Mucosa of descending colon (tissue), 3 donors: ENCODE results near the gene YLPM1. TPM values are rescaled to one million over a fixed set of nuclear protein-coding genes. Genes with fewer than 3 reads are reported as not detected.

ENCODE experiments used
- ATAC-seq: fragments of 200-7000 bp; cut with Tn5 transposase; one replicate; pipeline ENCODE4 v1.9.1; 2020; ENCODE audit warnings: mild to moderate bottlenecking, moderate library complexity
- DNase-seq, 3 donors: peaks; one replicate each; pipeline ENCODE4 v3.0.0-alpha.2; 2020
- H3K36me3 ChIP-seq: fragments of 200-600 bp; one replicate; pipeline ENCODE4 v1.8.0; 2021; ENCODE audit warnings: low read depth, mild to moderate bottlenecking
- H3K4me1 ChIP-seq: fragments of 200-600 bp; one replicate; pipeline ENCODE4 v1.8.0; 2021; ENCODE audit warnings: low read depth, mild to moderate bottlenecking
- H3K4me3 ChIP-seq: fragments of 200-600 bp; one replicate; pipeline ENCODE4 v1.8.0; 2021; ENCODE audit warnings: mild to moderate bottlenecking
- H3K9me3 ChIP-seq: fragments of 200-600 bp; one replicate; pipeline ENCODE4 v1.8.0; 2021; ENCODE audit warnings: mild to moderate bottlenecking
- CTCF ChIP-seq: fragments of 200-600 bp; IDR thresholded peaks from one replicate; pipeline ENCODE4 v1.8.0; 2022; ENCODE audit warnings: antibody characterized with exemption, mild to moderate bottlenecking
- intact Hi-C, 2 donors: fragments of 100-400 bp; cut with DNase I in 1 of 2; cut with micrococcal nuclease in 1 of 2; formaldehyde crosslinking; loops; one replicate each; pipeline versions ENCODE4 v1.11.0 to v1.11.1; 2022; cut with DNase I, micrococcal nuclease
- total RNA-seq, 3 donors: library from RNA; stranded (reverse); fragmentation: NEBNext Ultra II Directional in 2 of 3; extraction: Animal tissue kit (Norgen Biotek cat#: 25700) in 2 of 3; gene quantifications; one replicate each; pipeline versions ENCODE4 v1.2.1 to v1.2.4, GENCODE V29; 2021 to 2023
- donor health status: DM: no; HTN: no; CAD: no; lungs with moderate emphysema.
- donor health status: DM: no; HTN: no; CAD: no.
- donor health status: DM: no; HTN: yes; CAD: no.

Gene YLPM1
- total RNA-seq, 3 donors from 2014 or later = 42.1 to 59.7 (median 48.9) TPM

- DNase-seq (no peak), ATAC-seq (no peak)
- no peak for TF ChIP-seq CTCF
- Histone ChIP-seq H3K36me3 (no peaks in the 10 kb centered on the region), H3K4me1 (no peaks in the 10 kb centered on the region), H3K9me3 (no peaks in the 10 kb centered on the region), H3K4me3 (no peak overlapping the region)
- intact Hi-C loops = no loop called here
These were observed 71.7 kb downstream of the YLPM1 start for GRCh38 chr14:74834692-74835392.

GRCh38 chr14:74835645-74836250 lies 72.6 kb downstream of the YLPM1 start:
- intact Hi-C loops = no loop called here
- no peaks in the 10 kb centered on the region for H3K4me1 ChIP-seq
- no peak for TF ChIP-seq CTCF
- no peak overlapping the region for H3K4me3 ChIP-seq
- H3K36me3 ChIP-seq = no peaks in the 10 kb centered on the region
- ATAC-seq (no peak), DNase-seq (no peak)
- no peaks in the 10 kb centered on the region for H3K9me3 ChIP-seq

- Histone ChIP-seq H3K36me3 (no peaks in the 10 kb centered on the region), H3K9me3 (no peaks in the 10 kb centered on the region), H3K4me1 (no peaks in the 10 kb centered on the region), H3K4me3 (no peak overlapping the region)
- no peak for TF ChIP-seq CTCF
- DNase-seq = no peak
- no peak for ATAC-seq
- intact Hi-C loops = no loop called here
These were observed 73.3 kb downstream of the YLPM1 start for GRCh38 chr14:74836251-74836960.

DNA sequence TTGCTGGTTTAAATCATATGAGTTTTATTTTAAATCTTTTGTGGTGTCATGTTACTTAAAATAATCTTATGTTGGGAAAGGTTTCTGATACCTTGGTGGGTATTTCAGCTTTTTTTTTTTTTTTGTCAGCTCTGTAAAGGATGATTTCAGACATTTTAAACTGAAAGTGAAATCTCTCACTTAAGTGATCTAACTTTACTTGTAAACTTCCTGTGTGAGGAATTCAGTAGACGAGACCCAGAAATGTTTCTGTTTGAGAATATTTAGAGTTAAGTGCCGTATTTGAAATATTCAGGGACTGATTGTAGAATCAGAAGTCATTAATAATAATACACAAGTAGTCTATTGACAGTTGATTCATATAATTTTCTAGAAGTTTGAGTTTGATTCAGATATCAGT lies 75.0 kb downstream of the YLPM1 start:
- Histone ChIP-seq H3K36me3 (no peaks in the 10 kb centered on the region), H3K4me1 (no peaks in the 10 kb centered on the region), H3K4me3 (no peak overlapping the region), H3K9me3 (no peaks in the 10 kb centered on the region)
- DNase-seq = no peak
- no peak for ATAC-seq
- TF ChIP-seq CTCF = no peak
- intact Hi-C loops = no loop called here

GRCh38 chr14:74840603-74841030 lies 77.5 kb downstream of the YLPM1 start:
- Histone ChIP-seq H3K9me3 (no peaks in the 10 kb centered on the region), H3K36me3 (no peaks in the 10 kb centered on the region), H3K4me3 (no peak overlapping the region), H3K4me1 (no peaks in the 10 kb centered on the region)
- TF ChIP-seq CTCF = no peak
- DNase-seq = no peak
- peak; percentile 35 for ATAC-seq
- intact Hi-C loops = no loop called here
